NAMALWA (cell line): ENCODE results near the gene PSMG3.
A peak's percentile ranks its signal among the peaks of the same experiment; 100 is the strongest.
"Not testable (repeated sequence)": the region's sequence is repeated elsewhere in the genome, so short reads cannot be mapped to it uniquely, and the experiment has no call there.

Experiments used
- DNase-seq: peaks from one replicate; pipeline ENCODE4 v3.0.0-alpha.2; 2015; ENCODE audit warnings: low spot score

Gene PSMG3

GRCh38 chr7:1596181-1597043 lies 26.6 kb upstream of the PSMG3 start:
- no peak for DNase-seq

GRCh38 chr7:1595636-1596035 lies 25.8 kb upstream of the PSMG3 start:
- DNase-seq: no peak

- no peak for DNase-seq
These were observed 25.2 kb upstream of the PSMG3 start for GRCh38 chr7:1595027-1595426.

- DNase-seq: no peak
These were observed 24.1 kb upstream of the PSMG3 start for GRCh38 chr7:1593904-1594421.

- peak; percentile 65 for DNase-seq
These were observed 23.4 kb upstream of the PSMG3 start for GRCh38 chr7:1593091-1593866.

GRCh38 chr7:1592299-1592871 lies 22.6 kb upstream of the PSMG3 start:
- peak; percentile 43 for DNase-seq

GRCh38 chr7:1591876-1592275 lies 22.0 kb upstream of the PSMG3 start:
- DNase-seq: no peak

- DNase-seq: no peak
These were observed 21.6 kb upstream of the PSMG3 start for GRCh38 chr7:1591396-1591795.

GRCh38 chr7:1590887-1591286 lies 21.1 kb upstream of the PSMG3 start:
- no peak for DNase-seq

- no peak for DNase-seq
These were observed 20.6 kb upstream of the PSMG3 start for GRCh38 chr7:1590476-1590875.

GRCh38 chr7:1588978-1589377 lies 19.1 kb upstream of the PSMG3 start:
- no peak for DNase-seq

GRCh38 chr7:1587738-1588137 lies 17.9 kb upstream of the PSMG3 start:
- no peak for DNase-seq

- DNase-seq: no peak
These were observed 17.2 kb upstream of the PSMG3 start for GRCh38 chr7:1586827-1587705.

- no peak for DNase-seq
These were observed 16.4 kb upstream of the PSMG3 start for GRCh38 chr7:1586126-1586826.

- no peak for DNase-seq
These were observed 15.5 kb upstream of the PSMG3 start for GRCh38 chr7:1585142-1585981.

GRCh38 chr7:1584700-1585099 lies 14.9 kb upstream of the PSMG3 start:
- no peak for DNase-seq

- DNase-seq: not testable (repeated sequence)
These were observed 13.6 kb upstream of the PSMG3 start for GRCh38 chr7:1583241-1583930.

GRCh38 chr7:1580422-1581030 lies 10.7 kb upstream of the PSMG3 start:
- DNase-seq: no peak
